ENCODE results near the gene ZBTB39. TPM values are rescaled to one million over a fixed set of nuclear protein-coding genes. Genes with fewer than 3 reads are reported as not detected.

Gene ZBTB39
- total and polyA plus RNA-seq, 2 donors from 2014 or later = 1.4 to 6.6 TPM

- intact Hi-C loops (cut with DNase I) = no loop called here
- no peak for FAIRE-seq
Measured at GRCh38 chr12:56954958-56955355, 51.4 kb downstream of the ZBTB39 start.

DNA sequence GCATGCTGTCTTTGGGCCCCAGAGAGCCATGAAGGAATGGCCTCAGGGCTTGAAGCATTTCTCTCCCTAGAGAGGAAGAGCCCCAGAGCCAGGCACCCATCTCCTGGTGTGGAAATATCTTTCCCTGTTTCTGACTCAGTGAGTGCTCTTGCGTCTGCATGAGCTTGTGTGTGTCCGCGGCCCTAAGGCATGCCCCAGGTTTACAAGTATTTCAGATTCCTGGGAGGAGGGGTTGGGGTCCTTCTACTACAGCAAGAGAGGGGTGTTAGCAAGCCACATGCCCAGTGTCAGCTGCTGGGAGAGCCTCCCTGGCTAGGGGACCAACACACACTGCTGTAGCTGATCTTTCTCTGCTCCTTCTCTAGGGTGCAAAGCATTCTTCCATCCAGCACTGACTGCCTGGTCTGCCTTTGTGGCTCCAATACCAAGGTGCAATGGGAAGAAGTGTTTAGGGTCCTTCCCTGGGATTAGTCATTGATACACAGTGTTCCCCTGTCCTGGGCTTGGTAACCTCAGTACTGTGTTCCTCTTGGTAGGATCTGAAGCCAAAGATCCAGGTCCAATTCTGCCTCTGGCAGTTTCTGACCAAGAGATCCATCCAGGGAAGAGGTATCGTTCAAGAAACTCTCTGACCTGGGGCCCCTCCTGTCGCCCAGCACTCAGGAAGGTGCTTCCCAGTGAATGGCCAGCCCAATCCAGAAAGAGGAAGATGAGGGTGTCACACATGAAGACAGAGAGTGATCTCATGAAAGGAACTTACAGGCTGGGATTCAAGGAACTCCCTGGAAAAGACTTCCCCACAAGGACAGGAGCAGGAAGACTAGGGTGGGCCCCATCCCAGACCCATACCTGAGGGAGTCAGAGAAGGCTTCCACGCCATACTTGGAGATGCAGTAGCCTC is 52.0 kb downstream of the ZBTB39 start:
- intact Hi-C loops (cut with DNase I) = no loop called here
- Histone ChIP-seq H3K9me3 (ENCODE audit: control insufficient read depth in 2 of 3, insufficient read depth in 1 of 3, low read length in 3 of 3) (peaks cover 0 to 10% (median 0%) of the 10 kb centered on the region in 3 donors), H3K27me3 (ENCODE audit: control insufficient read depth, insufficient read depth, low read length) (no peaks in the 10 kb centered on the region), H3K4me1 (ENCODE audit: control insufficient read depth in 2 of 3, insufficient read depth in 2 of 3, low read depth in 1 of 3, low read length in 3 of 3) (no peaks in the 10 kb centered on the region), H3K36me3 (ENCODE audit: control insufficient read depth in 2 of 3, insufficient read depth in 3 of 3, low read length in 3 of 3) (no peaks in the 10 kb centered on the region), H3K9ac (ENCODE audit: low read length in 3 of 3) (no peak overlapping the region), H3K4me3 (ENCODE audit: low read length in 3 of 3) (no peak overlapping the region), H3K27ac (ENCODE audit: low read depth in 2 of 2, low read length in 2 of 2) (no peak overlapping the region)
- no peak for DNase-seq
- TF ChIP-seq, protein P1, sequence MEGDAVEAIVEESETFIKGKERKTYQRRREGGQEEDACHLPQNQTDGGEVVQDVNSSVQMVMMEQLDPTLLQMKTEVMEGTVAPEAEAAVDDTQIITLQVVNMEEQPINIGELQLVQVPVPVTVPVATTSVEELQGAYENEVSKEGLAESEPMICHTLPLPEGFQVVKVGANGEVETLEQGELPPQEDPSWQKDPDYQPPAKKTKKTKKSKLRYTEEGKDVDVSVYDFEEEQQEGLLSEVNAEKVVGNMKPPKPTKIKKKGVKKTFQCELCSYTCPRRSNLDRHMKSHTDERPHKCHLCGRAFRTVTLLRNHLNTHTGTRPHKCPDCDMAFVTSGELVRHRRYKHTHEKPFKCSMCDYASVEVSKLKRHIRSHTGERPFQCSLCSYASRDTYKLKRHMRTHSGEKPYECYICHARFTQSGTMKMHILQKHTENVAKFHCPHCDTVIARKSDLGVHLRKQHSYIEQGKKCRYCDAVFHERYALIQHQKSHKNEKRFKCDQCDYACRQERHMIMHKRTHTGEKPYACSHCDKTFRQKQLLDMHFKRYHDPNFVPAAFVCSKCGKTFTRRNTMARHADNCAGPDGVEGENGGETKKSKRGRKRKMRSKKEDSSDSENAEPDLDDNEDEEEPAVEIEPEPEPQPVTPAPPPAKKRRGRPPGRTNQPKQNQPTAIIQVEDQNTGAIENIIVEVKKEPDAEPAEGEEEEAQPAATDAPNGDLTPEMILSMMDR (IDR thresholded peaks at IDR 0.05; ENCODE audit: borderline replicate concordance, extremely low read depth, insufficient read depth) = no peak
- no peak for FAIRE-seq

More at GRCh38 chr12:56954958-56955355, 51.4 kb downstream of the ZBTB39 start:
- Histone ChIP-seq H3K27ac (ENCODE audit: low read depth in 2 of 2, low read length in 2 of 2) (no peak overlapping the region), H3K9ac (ENCODE audit: low read length in 3 of 3) (no peak overlapping the region), H3K36me3 (ENCODE audit: control insufficient read depth in 2 of 3, insufficient read depth in 3 of 3, low read length in 3 of 3) (no peaks in the 10 kb centered on the region), H3K4me3 (ENCODE audit: low read length in 3 of 3) (no peak overlapping the region), H3K9me3 (ENCODE audit: control insufficient read depth in 2 of 3, insufficient read depth in 1 of 3, low read length in 3 of 3) (peaks cover 0 to 10% (median 0%) of the 10 kb centered on the region in 3 donors), H3K4me1 (ENCODE audit: control insufficient read depth in 2 of 3, insufficient read depth in 2 of 3, low read depth in 1 of 3, low read length in 3 of 3) (no peaks in the 10 kb centered on the region), H3K27me3 (ENCODE audit: control insufficient read depth, insufficient read depth, low read length) (no peaks in the 10 kb centered on the region)
- TF ChIP-seq, protein P1 (IDR thresholded peaks at IDR 0.05; ENCODE audit: borderline replicate concordance, extremely low read depth, insufficient read depth) = no peak
- DNase-seq = peak in 1 of 5 donors; percentile 10

DNA sequence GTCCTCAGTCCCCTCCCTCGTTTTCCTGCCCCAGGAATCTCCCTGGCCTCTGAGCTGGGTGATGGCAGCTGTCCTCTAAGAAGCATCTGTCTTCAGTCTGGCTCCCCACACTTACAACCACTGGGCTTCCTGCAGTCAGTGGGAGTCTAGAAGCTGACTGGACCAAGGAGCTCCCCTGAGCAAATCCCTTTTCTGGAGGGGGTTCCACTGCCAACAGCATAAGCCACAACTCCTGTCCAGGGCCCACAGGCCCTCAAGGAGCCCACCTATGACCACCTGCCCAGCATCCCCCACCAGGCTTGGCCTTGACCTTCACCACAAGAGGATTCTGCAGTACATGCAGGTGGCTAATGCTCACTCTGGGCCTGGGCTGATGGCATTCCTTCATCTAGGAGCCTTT is 53.0 kb downstream of the ZBTB39 start:
- DNase-seq (no peak), FAIRE-seq (no peak)
- Histone ChIP-seq H3K27ac (ENCODE audit: low read depth in 2 of 2, low read length in 2 of 2) (no peak overlapping the region), H3K27me3 (ENCODE audit: control insufficient read depth, insufficient read depth, low read length) (no peaks in the 10 kb centered on the region), H3K36me3 (ENCODE audit: control insufficient read depth in 2 of 3, insufficient read depth in 3 of 3, low read length in 3 of 3) (no peaks in the 10 kb centered on the region), H3K4me3 (ENCODE audit: low read length in 3 of 3) (no peak overlapping the region), H3K4me1 (ENCODE audit: control insufficient read depth in 2 of 3, insufficient read depth in 2 of 3, low read depth in 1 of 3, low read length in 3 of 3) (no peaks in the 10 kb centered on the region), H3K9ac (ENCODE audit: low read length in 3 of 3) (no peak overlapping the region), H3K9me3 (ENCODE audit: control insufficient read depth in 2 of 3, insufficient read depth in 1 of 3, low read length in 3 of 3) (peaks cover 0 to 6% (median 0%) of the 10 kb centered on the region in 3 donors)
- TF ChIP-seq, protein P1 (IDR thresholded peaks at IDR 0.05; ENCODE audit: borderline replicate concordance, extremely low read depth, insufficient read depth) = no peak
- intact Hi-C loops (cut with DNase I) = no loop called here
